Stimulated activated naive CD8-positive, alpha-beta T cell treated with anti-CD3 and anti-CD28 coated beads, Interleukin-15, Interleukin-2, amounts not matched to agents 100 U/mL and 50 U/mL, for 24 hours (primary cell): ENCODE results near the gene BABAM1.
A peak's percentile ranks its signal among the peaks of the same experiment; 100 is the strongest.
"Not testable (repeated sequence)": the region's sequence is repeated elsewhere in the genome, so short reads cannot be mapped to it uniquely, and the experiment has no call there.

ENCODE experiments used
- ATAC-seq: fragments of 150-1000 bp; cut with Tn5 transposase; one replicate; pipeline ENCODE4 v1.10.0; 2021
- DNase-seq: peaks from one replicate; pipeline ENCODE4 v3.0.0; 2021

BABAM1 gene

GRCh38 chr19:17243830-17244617 lies 23.2 kb upstream of the BABAM1 start:
- DNase-seq = no peak
- no peak for ATAC-seq

- DNase-seq = no peak
- ATAC-seq = no peak
Measured at GRCh38 chr19:17244618-17245534, 22.4 kb upstream of the BABAM1 start.

- DNase-seq (no peak), ATAC-seq (no peak)
Measured at GRCh38 chr19:17245535-17245984, 21.7 kb upstream of the BABAM1 start, which contains the start of gene NR2F6. NR2F6 (minus strand) TSS chr19:17245919; CDS start chr19:17245220, 699 bp downstream.

- ATAC-seq = no peak
- no peak for DNase-seq
Measured at GRCh38 chr19:17246681-17247425, 20.4 kb upstream of the BABAM1 start.

GRCh38 chr19:17248011-17248776 lies 19.0 kb upstream of the BABAM1 start:
- no peak for DNase-seq

GRCh38 chr19:17249887-17250548 lies 17.2 kb upstream of the BABAM1 start:
- no peak for DNase-seq
- ATAC-seq = no peak

More at GRCh38 chr19:17248011-17248776, 19.0 kb upstream of the BABAM1 start:
- ATAC-seq = no peak

GRCh38 chr19:17254636-17255035 lies 12.6 kb upstream of the BABAM1 start:
- DNase-seq (no peak), ATAC-seq (no peak)

GRCh38 chr19:17255150-17255621 lies 12.1 kb upstream of the BABAM1 start:
- DNase-seq = no peak
- ATAC-seq = no peak

GRCh38 chr19:17256130-17256529 lies 11.1 kb upstream of the BABAM1 start:
- DNase-seq (no peak), ATAC-seq (no peak)

- DNase-seq (no peak), ATAC-seq (no peak)
Measured at GRCh38 chr19:17259118-17259780, 8.0 kb upstream of the BABAM1 start.

- DNase-seq = no peak
- ATAC-seq = no peak
Measured at GRCh38 chr19:17259934-17260333, 7.3 kb upstream of the BABAM1 start.

GRCh38 chr19:17260842-17261325 lies 6.4 kb upstream of the BABAM1 start:
- peak; percentile 93 for DNase-seq
- peak; percentile 99 for ATAC-seq

- ATAC-seq (no peak), DNase-seq (no peak)
Measured at GRCh38 chr19:17262557-17262956, 4.7 kb upstream of the BABAM1 start.

- no peak for ATAC-seq
- no peak for DNase-seq
Measured at GRCh38 chr19:17263712-17264640, 3.3 kb upstream of the BABAM1 start.

- DNase-seq (no peak), ATAC-seq (no peak)
Measured at GRCh38 chr19:17264641-17264979, 2.6 kb upstream of the BABAM1 start, which contains the start of gene USHBP1. USHBP1 (minus strand) TSS chr19:17264745; CDS start chr19:17264299, 446 bp downstream.

GRCh38 chr19:17266026-17266425 lies 1.2 kb upstream of the BABAM1 start:
- ATAC-seq = no peak
- DNase-seq = no peak

GRCh38 chr19:17266589-17266974 lies 661 bp upstream of the BABAM1 start:
- no peak for DNase-seq
- ATAC-seq = peak; percentile 0

- ATAC-seq (no peak), DNase-seq (no peak)
Measured at GRCh38 chr19:17268754-17269153, 1.5 kb downstream of the BABAM1 start.

GRCh38 chr19:17274892-17275291 lies 7.6 kb downstream of the BABAM1 start:
- DNase-seq, ATAC-seq: not testable (repeated sequence)
